Activated naive CD8-positive, alpha-beta T cell treated with anti-CD3 and anti-CD28 coated beads for 36 hours (primary cell): ENCODE data around the gene NOB1. TPM values are rescaled to one million over a fixed set of nuclear protein-coding genes. Genes with fewer than 3 reads are reported as not detected.
"Not testable (repeated sequence)": the region's sequence is repeated elsewhere in the genome, so short reads cannot be mapped to it uniquely, and the experiment has no call there.

ENCODE experiments used
- DNase-seq: peaks from one replicate; pipeline ENCODE4 v3.0.0; 2021
- H3K27ac Mint-ChIP-seq: one replicate; pipeline ENCODE4 v1.8.0; 2022; ENCODE audit warnings: mild to moderate bottlenecking, moderate library complexity, mixed read lengths
- H3K27me3 Mint-ChIP-seq: one replicate; pipeline ENCODE4 v1.8.0; 2022; ENCODE audit warnings: mild to moderate bottlenecking, mixed read lengths
- H3K36me3 Mint-ChIP-seq: one replicate; pipeline ENCODE4 v1.8.0; 2021; ENCODE audit warnings: mild to moderate bottlenecking, mixed read lengths
- H3K4me1 Mint-ChIP-seq: one replicate; pipeline ENCODE4 v1.8.0; 2021; ENCODE audit warnings: mixed read lengths
- H3K4me3 Mint-ChIP-seq: one replicate; pipeline ENCODE4 v1.8.0; 2022; ENCODE audit warnings: mild to moderate bottlenecking, moderate library complexity, mixed read lengths
- H3K9me3 Mint-ChIP-seq: one replicate; pipeline ENCODE4 v1.8.0; 2022; ENCODE audit warnings: mixed read lengths
- total RNA-seq, 2 experiments: library from RNA; stranded (reverse); gene quantifications; one replicate each; pipeline ENCODE4 v1.2.3, GENCODE V29; 2021

NOB1 gene
- total RNA-seq, 2 experiments from 2014 or later, result 152 to 165 TPM

GRCh38 chr16:69741951-69742904, 12.5 kb downstream of the NOB1 start:
- DNase-seq, result no peak
- Mint-ChIP-seq H3K36me3 (peaks cover 45% of the 10 kb centered on the region), H3K9me3 (no peaks in the 10 kb centered on the region), H3K27me3 (no peaks in the 10 kb centered on the region), H3K4me1 (peaks cover 2% of the 10 kb centered on the region), H3K4me3 (no peak overlapping the region), H3K27ac (no peak overlapping the region)

GRCh38 chr16:69741519-69741918, 13.2 kb downstream of the NOB1 start:
- H3K27me3 Mint-ChIP-seq, result no peaks in the 10 kb centered on the region
- H3K4me3 Mint-ChIP-seq, result no peak overlapping the region
- no peak for DNase-seq
- H3K27ac Mint-ChIP-seq, result no peak overlapping the region
- peaks cover 2% of the 10 kb centered on the region for H3K4me1 Mint-ChIP-seq
- no peaks in the 10 kb centered on the region for H3K9me3 Mint-ChIP-seq
- H3K36me3 Mint-ChIP-seq, result peaks cover 44% of the 10 kb centered on the region

GRCh38 chr16:69732101-69732500, 22.6 kb downstream of the NOB1 start:
- Mint-ChIP-seq H3K4me1 (peaks cover 8% of the 10 kb centered on the region), H3K27me3 (no peaks in the 10 kb centered on the region), H3K9me3 (no peaks in the 10 kb centered on the region), H3K36me3 (no peaks in the 10 kb centered on the region), H3K27ac (no peak overlapping the region), H3K4me3 (no peak overlapping the region)
- DNase-seq, result no peak

- H3K4me3 Mint-ChIP-seq, H3K27ac Mint-ChIP-seq, H3K9me3 Mint-ChIP-seq, H3K27me3 Mint-ChIP-seq, H3K36me3 Mint-ChIP-seq, DNase-seq: not testable (repeated sequence)
- H3K4me1 Mint-ChIP-seq, result peaks cover 16% of the 10 kb centered on the region
Observed at GRCh38 chr16:69731280-69731679, 23.4 kb downstream of the NOB1 start.

GRCh38 chr16:69729030-69729429, 25.7 kb downstream of the NOB1 start:
- H3K27ac Mint-ChIP-seq, H3K4me3 Mint-ChIP-seq, DNase-seq, H3K27me3 Mint-ChIP-seq, H3K9me3 Mint-ChIP-seq, H3K36me3 Mint-ChIP-seq: not testable (repeated sequence)
- peaks cover 21% of the 10 kb centered on the region for H3K4me1 Mint-ChIP-seq

- Mint-ChIP-seq H3K27ac (no peak overlapping the region), H3K9me3 (no peaks in the 10 kb centered on the region), H3K4me1 (peaks cover 25% of the 10 kb centered on the region), H3K36me3 (peaks cover 3% of the 10 kb centered on the region), H3K4me3 (no peak overlapping the region), H3K27me3 (no peaks in the 10 kb centered on the region)
- DNase-seq, result no peak
Observed at GRCh38 chr16:69727916-69728270, 26.8 kb downstream of the NOB1 start.

- peak within 1 kb of the TSS; percentile 95 for H3K27ac Mint-ChIP-seq
- H3K36me3 Mint-ChIP-seq, result peaks cover 3% of the 10 kb centered on the region
- H3K9me3 Mint-ChIP-seq, result no peaks in the 10 kb centered on the region
- H3K4me3 Mint-ChIP-seq, result peak within 1 kb of the TSS; percentile 92
- peak; percentile 94 for DNase-seq
- peaks cover 25% of the 10 kb centered on the region for H3K4me1 Mint-ChIP-seq
- H3K27me3 Mint-ChIP-seq, result no peaks in the 10 kb centered on the region
Observed at GRCh38 chr16:69726313-69727060, 28.2 kb downstream of the NOB1 start, which contains the start of gene NQO1. Gene NQO1, minus strand, starts transcription at chr16:69726560. Its CDS starts 121 bp downstream, at chr16:69726439.

GRCh38 chr16:69725480-69726312, 29.0 kb downstream of the NOB1 start:
- peak overlapping the region; percentile 95 for H3K27ac Mint-ChIP-seq
- peaks cover 25% of the 10 kb centered on the region for H3K4me1 Mint-ChIP-seq
- DNase-seq, result no peak
- no peaks in the 10 kb centered on the region for H3K27me3 Mint-ChIP-seq
- no peaks in the 10 kb centered on the region for H3K9me3 Mint-ChIP-seq
- H3K36me3 Mint-ChIP-seq, result peaks cover 3% of the 10 kb centered on the region
- H3K4me3 Mint-ChIP-seq, result peak overlapping the region; percentile 92

- Mint-ChIP-seq H3K4me3 (no peak overlapping the region), H3K27me3 (no peaks in the 10 kb centered on the region), H3K36me3 (peaks cover 3% of the 10 kb centered on the region), H3K27ac (no peak overlapping the region), H3K9me3 (no peaks in the 10 kb centered on the region), H3K4me1 (peaks cover 25% of the 10 kb centered on the region)
- no peak for DNase-seq
Observed at GRCh38 chr16:69724981-69725479, 29.7 kb downstream of the NOB1 start.

GRCh38 chr16:69724414-69724873, 30.3 kb downstream of the NOB1 start:
- Mint-ChIP-seq H3K27ac (no peak overlapping the region), H3K27me3 (no peaks in the 10 kb centered on the region), H3K4me1 (peaks cover 25% of the 10 kb centered on the region)

GRCh38 chr16:69721441-69721957, 33.2 kb downstream of the NOB1 start:
- Mint-ChIP-seq H3K36me3 (no peaks in the 10 kb centered on the region), H3K9me3 (no peaks in the 10 kb centered on the region), H3K4me3 (no peak overlapping the region), H3K27ac (no peak overlapping the region), H3K27me3 (no peaks in the 10 kb centered on the region), H3K4me1 (peaks cover 11% of the 10 kb centered on the region)
- no peak for DNase-seq

More at GRCh38 chr16:69724414-69724873, 30.3 kb downstream of the NOB1 start:
- Mint-ChIP-seq H3K36me3 (peaks cover 3% of the 10 kb centered on the region), H3K4me3 (no peak overlapping the region), H3K9me3 (no peaks in the 10 kb centered on the region)
- no peak for DNase-seq

GRCh38 chr16:69720822-69721430, 33.8 kb downstream of the NOB1 start:
- Mint-ChIP-seq H3K36me3 (no peaks in the 10 kb centered on the region), H3K4me1 (peaks cover 6% of the 10 kb centered on the region), H3K9me3 (no peaks in the 10 kb centered on the region), H3K27me3 (no peaks in the 10 kb centered on the region), H3K4me3 (no peak overlapping the region), H3K27ac (no peak overlapping the region)
- no peak for DNase-seq

GRCh38 chr16:69718111-69718764, 36.5 kb downstream of the NOB1 start:
- Mint-ChIP-seq H3K27me3 (no peaks in the 10 kb centered on the region), H3K4me1 (peaks cover 3% of the 10 kb centered on the region), H3K9me3 (no peaks in the 10 kb centered on the region), H3K27ac (no peak overlapping the region), H3K4me3 (no peak overlapping the region), H3K36me3 (no peaks in the 10 kb centered on the region)
- DNase-seq, result no peak
